GM23338 (cell line): ENCODE measurements around the gene PRLH. TPM values are rescaled to one million over a fixed set of nuclear protein-coding genes. Genes with fewer than 3 reads are reported as not detected.

Experiments
- ATAC-seq: fragments of 200-7000 bp; cut with Tn5 transposase; 3 replicates; pipeline ENCODE4 v1.9.1; 2020
- DNase-seq: peaks from one replicate; pipeline ENCODE4 v3.0.0-alpha.2; 2015; ENCODE audit warnings: low spot score
- H2AFZ ChIP-seq: fragments of 200-600 bp; sonication (generic); 2 replicates; pipeline ENCODE4 v1.8.0; 2016; ENCODE audit warnings: antibody characterized with exemption, mild to moderate bottlenecking, moderate library complexity
- H3F3A ChIP-seq: fragments of 200-600 bp; sonication (generic); replicated peaks from 2 replicates; pipeline ENCODE4 v1.8.0; 2017; ENCODE audit warnings: antibody characterized with exemption, mixed run types, low read depth
- H3K27ac ChIP-seq: fragments of 200-600 bp; sonication (generic); 2 replicates; pipeline ENCODE4 v1.6.1; 2016; ENCODE audit warnings: low read depth
- H3K27me3 ChIP-seq: fragments of 200-600 bp; sonication (generic); 2 replicates; pipeline ENCODE4 v1.8.0; 2016; ENCODE audit warnings: mild to moderate bottlenecking, mixed run types, moderate library complexity; ENCODE audit not compliant: insufficient read depth
- H3K36me3 ChIP-seq: fragments of 200-600 bp; sonication (generic); 2 replicates; pipeline ENCODE4 v1.8.0; 2016; ENCODE audit warnings: mild to moderate bottlenecking; ENCODE audit not compliant: insufficient read depth
- H3K4me1 ChIP-seq: fragments of 200-600 bp; sonication (generic); 2 replicates; pipeline ENCODE4 v1.8.0; 2016; ENCODE audit warnings: mild to moderate bottlenecking, moderate library complexity; ENCODE audit not compliant: insufficient read depth
- H3K4me2 ChIP-seq: fragments of 200-600 bp; sonication (generic); 2 replicates; pipeline ENCODE4 v1.7.1; 2017; ENCODE audit warnings: mixed run types
- H3K4me3 ChIP-seq: fragments of 200-600 bp; sonication (generic); 2 replicates; pipeline ENCODE4 v1.6.1; 2016; ENCODE audit warnings: mixed run types
- H3K79me2 ChIP-seq: fragments of 200-600 bp; sonication (generic); replicated peaks from 2 replicates; pipeline ENCODE4 v1.8.0; 2017; ENCODE audit warnings: mild to moderate bottlenecking; ENCODE audit not compliant: insufficient read depth
- H3K9me2 ChIP-seq: fragments of 200-600 bp; sonication (generic); 2 replicates; pipeline ENCODE4 v1.8.0; 2017; ENCODE audit not compliant: insufficient read depth
- H4K20me1 ChIP-seq: fragments of 200-600 bp; sonication (generic); replicated peaks from 2 replicates; pipeline ENCODE4 v1.8.0; 2017; ENCODE audit warnings: mild to moderate bottlenecking; ENCODE audit not compliant: insufficient read depth
- H3K27ac Mint-ChIP-seq: 2 replicates; pipeline ENCODE4 v1.8.0; 2020; ENCODE audit warnings: inconsistent platforms, mild to moderate bottlenecking, moderate library complexity, mixed read lengths
- H3K27me3 Mint-ChIP-seq: 3 replicates; pipeline ENCODE4 v1.8.0; 2022; ENCODE audit warnings: low read depth, mild to moderate bottlenecking, moderate library complexity, mixed read lengths, inconsistent platforms; ENCODE audit not compliant: insufficient read depth, poor library complexity
- H3K36me3 Mint-ChIP-seq: 3 replicates; pipeline ENCODE4 v1.8.0; 2021; ENCODE audit warnings: low read depth, mild to moderate bottlenecking, inconsistent platforms, moderate library complexity, mixed read lengths
- H3K4me1 Mint-ChIP-seq: 3 replicates; pipeline ENCODE4 v1.8.0; 2020; ENCODE audit warnings: mild to moderate bottlenecking, inconsistent platforms, mixed read lengths
- H3K4me3 Mint-ChIP-seq: 3 replicates; pipeline ENCODE4 v1.8.0; 2021; ENCODE audit warnings: moderate library complexity, mild to moderate bottlenecking, inconsistent platforms, mixed read lengths
- H3K9me3 Mint-ChIP-seq: 3 replicates; pipeline ENCODE4 v1.8.0; 2020; ENCODE audit warnings: moderate library complexity, mild to moderate bottlenecking, inconsistent platforms, mixed read lengths
- CREB1 ChIP-seq: fragments of 250-450 bp; sonication (Bioruptor Pico); IDR thresholded peaks from 2 replicates; pipeline ENCODE4 v1.5.0; 2020; ENCODE audit warnings: low read depth, mild to moderate bottlenecking, moderate library complexity
- CTCF ChIP-seq, 2 experiments: fragments of 200-600 bp in 1 of 2; sonication (generic) in 1 of 2; conservative IDR thresholded peaks; 2 replicates each; pipeline versions ENCODE4 v1.5.1 to v1.6.1; 2016 to 2017; ENCODE audit warnings: antibody characterized with exemption in 2 of 2, low read depth in 2 of 2, mild to moderate bottlenecking in 2 of 2, moderate library complexity in 1 of 2
- ETS1 ChIP-seq: IDR thresholded peaks from 2 replicates; pipeline ENCODE4 v1.6.1; 2016; ENCODE audit warnings: antibody characterized with exemption
- EZH2 ChIP-seq: fragments of 200-600 bp; sonication (generic); IDR thresholded peaks from one replicate; pipeline ENCODE4 v1.8.0; 2017; ENCODE audit warnings: antibody characterized with exemption, mild to moderate bottlenecking, low read depth; ENCODE audit not compliant: unreplicated experiment
- EZH2phosphoT487 ChIP-seq: fragments of 200-600 bp; sonication (generic); IDR thresholded peaks from one replicate; pipeline ENCODE4 v1.8.1; 2018; ENCODE audit warnings: antibody characterized with exemption; ENCODE audit not compliant: unreplicated experiment
- JUNB ChIP-seq: IDR thresholded peaks from one replicate; pipeline ENCODE4 v1.6.1; 2016; ENCODE audit warnings: antibody characterized with exemption; ENCODE audit not compliant: unreplicated experiment
- NANOG ChIP-seq: IDR thresholded peaks from 2 replicates; pipeline ENCODE4 v1.6.1; 2016; ENCODE audit warnings: antibody characterized with exemption, borderline replicate concordance
- POLR2AphosphoS5 ChIP-seq: IDR thresholded peaks from 2 replicates; pipeline ENCODE4 v1.6.1; 2016; ENCODE audit warnings: antibody characterized with exemption, low read depth
- STAT1 ChIP-seq: IDR thresholded peaks from one replicate; pipeline ENCODE4 v1.6.1; 2016; ENCODE audit warnings: antibody characterized with exemption; ENCODE audit not compliant: unreplicated experiment
- ZNF114 ChIP-seq: fragments of 250-450 bp; sonication (Bioruptor Pico); IDR thresholded peaks from 2 replicates; pipeline ENCODE4 v1.5.0; 2020; ENCODE audit warnings: mild to moderate bottlenecking, moderate library complexity
- ZNF331 ChIP-seq: fragments of 250-450 bp; sonication (Bioruptor Pico); IDR thresholded peaks from 2 replicates; pipeline ENCODE4 v1.5.0; 2020; ENCODE audit warnings: low read depth, mild to moderate bottlenecking, moderate library complexity
- polyA plus RNA-seq: library from polyadenylated mRNA; unstranded; fragments of >200 nt; fragmentation: Nextera tagmentation; extraction: Ambion mirVana; gene quantifications from 2 replicates; pipeline ENCODE4 v1.2.1, GENCODE V29; 2016
- total RNA-seq: library from RNA; depleted of rRNA; stranded (reverse); fragments of >200 nt; shearing (Covaris generic); gene quantifications from 2 replicates; pipeline ENCODE4 v1.2.3, GENCODE V29; 2014
- TF ChIP-seq, protein P1 (sequence below): IDR thresholded peaks from one replicate; pipeline ENCODE4 v1.6.1; 2018; ENCODE audit warnings: antibody characterized with exemption; ENCODE audit not compliant: unreplicated experiment

The PRLH gene
- total and polyA plus RNA-seq, 2 experiments from 2014 or later: not detected

DNA sequence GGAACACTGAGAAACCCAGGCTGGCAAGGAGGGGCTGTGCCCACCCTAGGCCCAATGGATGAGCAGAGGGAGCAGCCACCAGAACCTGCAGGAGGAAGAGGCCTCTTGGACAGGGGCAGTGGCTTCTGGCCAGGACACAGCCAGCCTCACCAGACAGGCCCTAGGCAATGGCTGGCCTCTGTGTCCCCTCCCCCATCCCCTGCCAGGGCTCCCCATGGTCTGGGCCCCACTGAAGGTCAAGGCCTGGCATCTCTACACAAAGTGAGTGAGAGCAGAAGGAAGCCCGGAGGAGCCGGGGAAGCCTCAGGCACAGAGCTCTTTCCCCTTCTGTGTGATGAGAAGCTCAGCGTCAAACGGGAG, 6.3 kb downstream of the PRLH start (continued):
- TF ChIP-seq ETS1: no peak
- TF ChIP-seq EZH2: no peak
- TF ChIP-seq EZH2phosphoT487: no peak
- TF ChIP-seq JUNB: no peak
- no peak for TF ChIP-seq STAT1
- TF ChIP-seq NANOG: no peak
- TF ChIP-seq, protein P1, sequence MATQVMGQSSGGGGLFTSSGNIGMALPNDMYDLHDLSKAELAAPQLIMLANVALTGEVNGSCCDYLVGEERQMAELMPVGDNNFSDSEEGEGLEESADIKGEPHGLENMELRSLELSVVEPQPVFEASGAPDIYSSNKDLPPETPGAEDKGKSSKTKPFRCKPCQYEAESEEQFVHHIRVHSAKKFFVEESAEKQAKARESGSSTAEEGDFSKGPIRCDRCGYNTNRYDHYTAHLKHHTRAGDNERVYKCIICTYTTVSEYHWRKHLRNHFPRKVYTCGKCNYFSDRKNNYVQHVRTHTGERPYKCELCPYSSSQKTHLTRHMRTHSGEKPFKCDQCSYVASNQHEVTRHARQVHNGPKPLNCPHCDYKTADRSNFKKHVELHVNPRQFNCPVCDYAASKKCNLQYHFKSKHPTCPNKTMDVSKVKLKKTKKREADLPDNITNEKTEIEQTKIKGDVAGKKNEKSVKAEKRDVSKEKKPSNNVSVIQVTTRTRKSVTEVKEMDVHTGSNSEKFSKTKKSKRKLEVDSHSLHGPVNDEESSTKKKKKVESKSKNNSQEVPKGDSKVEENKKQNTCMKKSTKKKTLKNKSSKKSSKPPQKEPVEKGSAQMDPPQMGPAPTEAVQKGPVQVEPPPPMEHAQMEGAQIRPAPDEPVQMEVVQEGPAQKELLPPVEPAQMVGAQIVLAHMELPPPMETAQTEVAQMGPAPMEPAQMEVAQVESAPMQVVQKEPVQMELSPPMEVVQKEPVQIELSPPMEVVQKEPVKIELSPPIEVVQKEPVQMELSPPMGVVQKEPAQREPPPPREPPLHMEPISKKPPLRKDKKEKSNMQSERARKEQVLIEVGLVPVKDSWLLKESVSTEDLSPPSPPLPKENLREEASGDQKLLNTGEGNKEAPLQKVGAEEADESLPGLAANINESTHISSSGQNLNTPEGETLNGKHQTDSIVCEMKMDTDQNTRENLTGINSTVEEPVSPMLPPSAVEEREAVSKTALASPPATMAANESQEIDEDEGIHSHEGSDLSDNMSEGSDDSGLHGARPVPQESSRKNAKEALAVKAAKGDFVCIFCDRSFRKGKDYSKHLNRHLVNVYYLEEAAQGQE: no peak

GRCh38 chr2:237573721-237574415, 7.5 kb downstream of the PRLH start:
- no peak overlapping the region for H3K4me3 Mint-ChIP-seq
- Histone ChIP-seq H3K9me2 (no peaks in the 10 kb centered on the region), H3K27me3 (no peaks in the 10 kb centered on the region), H2AFZ (no peak overlapping the region), H3K4me2 (no peak overlapping the region), H3K79me2 (no peaks in the 10 kb centered on the region), H3K4me1 (peaks cover 6% of the 10 kb centered on the region; the same call in 1 of the 2 replicates), H3K27ac (no peak overlapping the region), H3K4me3 (no peak overlapping the region), H3F3A (no peaks in the 10 kb centered on the region), H3K36me3 (no peaks in the 10 kb centered on the region), H4K20me1 (no peaks in the 10 kb centered on the region)
- peaks cover 18% of the 10 kb centered on the region for H3K4me1 Mint-ChIP-seq
- H3K36me3 Mint-ChIP-seq: peaks cover 8% of the 10 kb centered on the region; the same call in 2 of the 3 replicates
- peaks cover 1% of the 10 kb centered on the region for H3K27me3 Mint-ChIP-seq
- no peak overlapping the region for H3K27ac Mint-ChIP-seq
- peaks cover 4% of the 10 kb centered on the region; the same call in 1 of the 3 replicates for H3K9me3 Mint-ChIP-seq
- ATAC-seq (no peak), DNase-seq (no peak)
- TF ChIP-seq JUNB (no peak), ZNF331 (CRISPR knock-in tag) (no peak), CTCF (conservative IDR thresholded peaks at IDR 0.05; ENCODE audit: low read depth in 2 of 2) (no peak), ETS1 (no peak), EZH2phosphoT487 (no peak), STAT1 (no peak), CREB1 (CRISPR knock-in tag) (no peak), POLR2AphosphoS5 (no peak), ZNF114 (no peak), NANOG (no peak)
- TF ChIP-seq, protein P1: no peak
